Measurements from ENCODE around the gene EFEMP1. TPM values are rescaled to one million over a fixed set of nuclear protein-coding genes. Genes with fewer than 3 reads are reported as not detected.

EFEMP1 gene
- total and polyA plus RNA-seq, 9 of the 15 experiments (the other 6 are each of a cell fraction or from before 2014, with no cell fraction given), result 0.05 to 6.2 (median 0.22) TPM

DNA sequence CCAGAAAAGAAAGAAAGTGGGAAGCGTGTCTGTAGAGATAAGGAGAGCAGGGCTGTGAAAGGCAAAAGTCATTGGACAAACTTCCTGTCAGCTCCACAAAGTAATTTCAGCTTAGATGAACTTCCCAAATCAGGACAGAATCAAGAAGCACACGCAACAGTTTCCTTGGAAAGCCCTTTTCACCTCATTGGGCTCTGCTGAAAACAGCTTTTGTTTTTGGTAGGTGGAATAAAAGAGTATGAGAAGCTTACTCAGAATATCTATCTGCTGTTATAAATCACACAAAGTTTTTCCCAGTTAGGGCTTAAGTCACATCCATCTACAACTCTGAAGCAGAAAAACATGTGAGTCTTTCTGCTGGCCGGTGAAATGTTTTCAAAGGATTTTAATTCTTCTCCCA, 42.4 kb upstream of the EFEMP1 start:
- no peak for DNase-seq (ENCODE audit: extremely low read depth in 1 of 4, low spot score in 3 of 4)
- H3K4me1 ChIP-seq (replicated peaks in 1 of 2; ENCODE audit: control insufficient read depth in 2 of 2, insufficient read depth in 2 of 2, low read length in 2 of 2), result no peaks in the 10 kb centered on the region; a peak in 1 of 5 replicates
- no peak overlapping the region for H3K4me3 ChIP-seq
- H3K9me1 ChIP-seq (ENCODE audit: control insufficient read depth, insufficient read depth, low read length), result no peaks in the 10 kb centered on the region
- no peaks in the 10 kb centered on the region for H3K79me2 ChIP-seq (ENCODE audit: control insufficient read depth, insufficient read depth, low read length)
- FAIRE-seq, result no peak
- in situ Hi-C loops (cut with MboI), result loop anchor here (25.0 kb wide), 1 partner anchor 1546 kb away; no protein-coding TSS in a partner anchor
- H3K27me3 ChIP-seq (ENCODE audit: control insufficient read depth in 2 of 2, insufficient read depth in 2 of 2, low read length in 2 of 2), result no peaks in the 10 kb centered on the region; a peak in 1 of 5 replicates
- ATAC-seq, result no peak
- intact Hi-C loops (cut with micrococcal nuclease), result loop anchor here (10.0 kb wide), 1 partner anchor 169 kb away; no protein-coding TSS in a partner anchor
- H3K4me2 ChIP-seq (ENCODE audit: insufficient read depth, low read length), result no peak overlapping the region
- no peaks in the 10 kb centered on the region for H4K20me1 ChIP-seq (replicated peaks; ENCODE audit: control insufficient read depth, insufficient read depth, low read length)
- CTCF ChIA-PET (ENCODE audit: low intra/inter-chr PET ratio), result no interaction called here
- H3K9me3 ChIP-seq (replicated peaks; ENCODE audit: control insufficient read depth, insufficient read depth, low read depth, low read length), result no peaks in the 10 kb centered on the region
- POLR2A ChIA-PET, result no interaction called here
- H3K27ac ChIP-seq (ENCODE audit: extremely low read depth, low read depth, low read length), result no peak overlapping the region
- 2% methylated on average over 3 of the region's 3 CpGs for WGBS (ENCODE audit: insufficient coverage, low coverage, missing lambda C conversion rate)
- no peak overlapping the region for H3K9ac ChIP-seq (ENCODE audit: insufficient read depth in 1 of 2, low read depth in 2 of 2, low read length in 2 of 2)
- H2AFZ ChIP-seq (ENCODE audit: low read depth, low read length), result no peak overlapping the region
- H3K36me3 ChIP-seq (ENCODE audit: control insufficient read depth, insufficient read depth, low read length), result no peaks in the 10 kb centered on the region
- BruUV-seq (replicated peaks), result no TSS peak
- TF ChIP-seq SPI1 (IDR thresholded peaks at IDR 0.05; ENCODE audit: borderline replicate concordance, low read depth, low read length) (no peak), GTF2E2 (tag; IDR thresholded peaks at IDR 0.05) (no peak), ZNF23 (CRISPR knock-in tag; IDR thresholded peaks at IDR 0.05) (no peak), ZNF75A (CRISPR knock-in tag; IDR thresholded peaks at IDR 0.05) (no peak), ZNF583 (CRISPR knock-in tag; IDR thresholded peaks at IDR 0.05) (no peak), ZNF445 (CRISPR knock-in tag; IDR thresholded peaks at IDR 0.05; ENCODE audit: low read depth) (no peak), ZNF277 (CRISPR knock-in tag; IDR thresholded peaks at IDR 0.05; ENCODE audit: borderline replicate concordance) (no peak), SMARCA5 (IDR thresholded peaks at IDR 0.05) (no peak), RCOR1 (IDR thresholded peaks at IDR 0.05; ENCODE audit: borderline replicate concordance in 1 of 2, low read depth in 2 of 2, low read length in 2 of 2) (no peak), ESRRB (CRISPR knock-in tag; IDR thresholded peaks at IDR 0.05; ENCODE audit: borderline replicate concordance) (no peak), TCF7L2 (IDR thresholded peaks at IDR 0.05; ENCODE audit: low read depth, low read length) (no peak), HNRNPUL1 (IDR thresholded peaks at IDR 0.05; ENCODE audit: low read length) (no peak), RB1 (IDR thresholded peaks at IDR 0.05; ENCODE audit: low read depth) (no peak), TSHZ1 (CRISPR knock-in tag; IDR thresholded peaks at IDR 0.05) (no peak), CBFB (CRISPR knock-in tag; IDR thresholded peaks at IDR 0.05) (no peak), RFX1 (IDR thresholded peaks at IDR 0.05) (no peak)
- TF ChIP-seq, protein P1, sequence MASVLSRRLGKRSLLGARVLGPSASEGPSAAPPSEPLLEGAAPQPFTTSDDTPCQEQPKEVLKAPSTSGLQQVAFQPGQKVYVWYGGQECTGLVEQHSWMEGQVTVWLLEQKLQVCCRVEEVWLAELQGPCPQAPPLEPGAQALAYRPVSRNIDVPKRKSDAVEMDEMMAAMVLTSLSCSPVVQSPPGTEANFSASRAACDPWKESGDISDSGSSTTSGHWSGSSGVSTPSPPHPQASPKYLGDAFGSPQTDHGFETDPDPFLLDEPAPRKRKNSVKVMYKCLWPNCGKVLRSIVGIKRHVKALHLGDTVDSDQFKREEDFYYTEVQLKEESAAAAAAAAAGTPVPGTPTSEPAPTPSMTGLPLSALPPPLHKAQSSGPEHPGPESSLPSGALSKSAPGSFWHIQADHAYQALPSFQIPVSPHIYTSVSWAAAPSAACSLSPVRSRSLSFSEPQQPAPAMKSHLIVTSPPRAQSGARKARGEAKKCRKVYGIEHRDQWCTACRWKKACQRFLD (CRISPR knock-in tag; IDR thresholded peaks at IDR 0.05), result no peak
- TF ChIP-seq, protein P2, sequence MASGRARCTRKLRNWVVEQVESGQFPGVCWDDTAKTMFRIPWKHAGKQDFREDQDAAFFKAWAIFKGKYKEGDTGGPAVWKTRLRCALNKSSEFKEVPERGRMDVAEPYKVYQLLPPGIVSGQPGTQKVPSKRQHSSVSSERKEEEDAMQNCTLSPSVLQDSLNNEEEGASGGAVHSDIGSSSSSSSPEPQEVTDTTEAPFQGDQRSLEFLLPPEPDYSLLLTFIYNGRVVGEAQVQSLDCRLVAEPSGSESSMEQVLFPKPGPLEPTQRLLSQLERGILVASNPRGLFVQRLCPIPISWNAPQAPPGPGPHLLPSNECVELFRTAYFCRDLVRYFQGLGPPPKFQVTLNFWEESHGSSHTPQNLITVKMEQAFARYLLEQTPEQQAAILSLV (tag; IDR thresholded peaks at IDR 0.05), result no peak

Data from K562 (cell line).